Trophoblast cell (in vitro differentiated cells and primary cell): ENCODE data around the gene MYLK.
A peak's percentile ranks its signal among the peaks of the same experiment; 100 is the strongest.

ENCODE experiments used
- DNase-seq, 2 donors: peaks; one replicate each; pipeline ENCODE4 v3.0.0-alpha.2; 2016
- H2AFZ ChIP-seq: 2 replicates; pipeline ENCODE4 v1.6.1; 2013; ENCODE audit warnings: low read length, moderate library complexity, mild to moderate bottlenecking; ENCODE audit not compliant: insufficient read depth, poor library complexity
- H2AK5ac ChIP-seq: 2 replicates; pipeline ENCODE4 v1.6.1; 2013; ENCODE audit warnings: mild to moderate bottlenecking, low read length
- H2BK120ac ChIP-seq: 2 replicates; pipeline ENCODE4 v1.6.1; 2013; ENCODE audit warnings: low read length, mild to moderate bottlenecking, moderate library complexity; ENCODE audit not compliant: insufficient read depth, poor library complexity
- H2BK12ac ChIP-seq: 2 replicates; pipeline ENCODE4 v1.6.1; 2013; ENCODE audit warnings: mild to moderate bottlenecking, low read length, moderate library complexity
- H2BK5ac ChIP-seq: 2 replicates; pipeline ENCODE4 v1.6.1; 2013; ENCODE audit warnings: low read length, low read depth, moderate library complexity, mild to moderate bottlenecking; ENCODE audit not compliant: poor library complexity
- H3K14ac ChIP-seq: 2 replicates; pipeline ENCODE4 v1.6.1; 2013; ENCODE audit warnings: mild to moderate bottlenecking, low read length
- H3K18ac ChIP-seq: 2 replicates; pipeline ENCODE4 v1.6.1; 2013; ENCODE audit warnings: mild to moderate bottlenecking, low read length
- H3K23ac ChIP-seq: 2 replicates; pipeline ENCODE4 v1.6.1; 2013; ENCODE audit warnings: low read length
- H3K27ac ChIP-seq: 2 replicates; pipeline ENCODE4 v1.5.1; 2013; ENCODE audit warnings: low read depth, mild to moderate bottlenecking, inconsistent platforms, low read length, moderate library complexity
- H3K27me3 ChIP-seq: 2 replicates; pipeline ENCODE4 v1.6.1; 2013; ENCODE audit warnings: inconsistent platforms, mild to moderate bottlenecking, low read length, moderate library complexity; ENCODE audit not compliant: insufficient read depth
- H3K36me3 ChIP-seq, 2 experiments: 1 replicate in 1 of 2; 2 replicates in 1 of 2; pipeline ENCODE4 v1.6.1; 2013; ENCODE audit warnings: low read length in 2 of 2, mild to moderate bottlenecking in 2 of 2, moderate library complexity in 1 of 2; ENCODE audit not compliant: insufficient read depth in 2 of 2, control insufficient read depth in 1 of 2
- H3K4ac ChIP-seq: 2 replicates; pipeline ENCODE4 v1.6.1; 2013; ENCODE audit warnings: low read depth, mild to moderate bottlenecking, low read length, moderate library complexity
- H3K4me1 ChIP-seq, 2 experiments: 1 replicate in 1 of 2; 2 replicates in 1 of 2; pipeline ENCODE4 v1.6.1; 2013; ENCODE audit warnings: low read length in 2 of 2, mild to moderate bottlenecking in 2 of 2, moderate library complexity in 1 of 2; ENCODE audit not compliant: insufficient read depth in 2 of 2, control insufficient read depth in 1 of 2
- H3K4me2 ChIP-seq: 2 replicates; pipeline ENCODE4 v1.6.1; 2013; ENCODE audit warnings: inconsistent platforms, mild to moderate bottlenecking, low read length, moderate library complexity
- H3K4me3 ChIP-seq: 2 replicates; pipeline ENCODE4 v1.5.1; 2013; ENCODE audit warnings: mild to moderate bottlenecking, low read depth, low read length, inconsistent platforms
- H3K79me1 ChIP-seq: one replicate; pipeline ENCODE4 v1.6.1; 2013; ENCODE audit warnings: low read length
- H3K79me2 ChIP-seq: 2 replicates; pipeline ENCODE4 v1.6.1; 2013; ENCODE audit warnings: low read length, mild to moderate bottlenecking; ENCODE audit not compliant: control insufficient read depth, insufficient read depth, poor library complexity
- H3K9ac ChIP-seq: 2 replicates; pipeline ENCODE4 v1.6.1; 2013; ENCODE audit warnings: mild to moderate bottlenecking, low read length
- H3K9me3 ChIP-seq: 2 replicates; pipeline ENCODE4 v1.6.1; 2013; ENCODE audit warnings: low read depth, mild to moderate bottlenecking, control low read depth, inconsistent platforms, low read length; ENCODE audit not compliant: insufficient read depth
- H4K12ac ChIP-seq: 2 replicates; pipeline ENCODE4 v1.6.1; 2013; ENCODE audit warnings: low read depth, mild to moderate bottlenecking, low read length, moderate library complexity
- H4K8ac ChIP-seq: 2 replicates; pipeline ENCODE4 v1.6.1; 2013; ENCODE audit warnings: low read depth, mild to moderate bottlenecking, low read length, moderate library complexity
- H4K91ac ChIP-seq: one replicate; pipeline ENCODE4 v1.6.1; 2013; ENCODE audit warnings: low read depth, mild to moderate bottlenecking, low read length, moderate library complexity
- WGBS: extraction: QIAGEN DNeasy Blood & Tissue Kit; methylation state at CpG from one replicate; pipeline ENCODE4 v1.1.7; 2013; ENCODE audit warnings: missing lambda C conversion rate; ENCODE audit not compliant: insufficient read length, insufficient coverage; ENCODE audit errors: extremely low coverage; 5-methylcytosine and 5-hydroxymethylcytosine counted together

Gene MYLK

GRCh38 chr3:123656274-123656673 lies 227.9 kb downstream of the MYLK start:
- Histone ChIP-seq H3K14ac (no peak overlapping the region), H2AFZ (no peak overlapping the region), H3K9ac (no peak overlapping the region), H3K4me2 (no peak overlapping the region), H3K4me1 (peaks cover 3 to 11% of the 10 kb centered on the region in 2 experiments), H2BK120ac (no peak overlapping the region), H4K12ac (no peak overlapping the region), H3K4me3 (no peak overlapping the region), H3K79me1 (peaks cover 3% of the 10 kb centered on the region), H3K36me3 (peaks cover 12 to 20% of the 10 kb centered on the region in 2 experiments), H3K27me3 (no peaks in the 10 kb centered on the region), H3K18ac (no peak overlapping the region), H2AK5ac (no peak overlapping the region), H3K4ac (no peak overlapping the region), H3K27ac (no peak overlapping the region), H3K9me3 (no peaks in the 10 kb centered on the region), H3K79me2 (peaks cover 2% of the 10 kb centered on the region), H3K23ac (no peak overlapping the region), H4K91ac (no peak overlapping the region), H4K8ac (no peak overlapping the region), H2BK5ac (no peak overlapping the region), H2BK12ac (no peak overlapping the region)
- WGBS, result no CpG with 5 or more reads among the region's 3 CpGs
- no peak for DNase-seq

GRCh38 chr3:123655400-123655799 lies 228.7 kb downstream of the MYLK start:
- Histone ChIP-seq H2AFZ (no peak overlapping the region), H2BK5ac (no peak overlapping the region), H3K4me1 (peaks cover 3 to 11% of the 10 kb centered on the region in 2 experiments), H3K79me1 (peaks cover 3% of the 10 kb centered on the region), H3K36me3 (peaks cover 12 to 21% of the 10 kb centered on the region in 2 experiments), H2AK5ac (no peak overlapping the region), H3K27ac (no peak overlapping the region), H4K8ac (no peak overlapping the region), H4K12ac (no peak overlapping the region), H3K14ac (no peak overlapping the region), H3K9me3 (no peaks in the 10 kb centered on the region), H3K18ac (no peak overlapping the region), H3K4ac (no peak overlapping the region), H3K27me3 (no peaks in the 10 kb centered on the region), H2BK120ac (no peak overlapping the region), H2BK12ac (no peak overlapping the region), H3K79me2 (peaks cover 2% of the 10 kb centered on the region), H4K91ac (no peak overlapping the region), H3K23ac (no peak overlapping the region), H3K9ac (no peak overlapping the region), H3K4me2 (no peak overlapping the region), H3K4me3 (no peak overlapping the region)
- no peak for DNase-seq
- WGBS, result no CpG with 5 or more reads among the region's 2 CpGs

- Histone ChIP-seq H3K4ac (no peak overlapping the region), H3K9me3 (no peaks in the 10 kb centered on the region), H3K79me1 (peaks cover 3% of the 10 kb centered on the region), H3K36me3 (peaks cover 21 to 26% of the 10 kb centered on the region in 2 experiments), H3K4me2 (no peak overlapping the region), H2BK12ac (peak overlapping the region; percentile 37), H3K14ac (peak overlapping the region; percentile 9), H3K4me3 (no peak overlapping the region), H3K27ac (peak overlapping the region; percentile 26), H4K8ac (peak overlapping the region; percentile 52), H3K23ac (no peak overlapping the region), H2AFZ (no peak overlapping the region), H2BK120ac (peak overlapping the region; percentile 8), H3K18ac (peak overlapping the region; percentile 2), H3K4me1 (peaks cover 5 to 14% of the 10 kb centered on the region in 2 experiments), H4K91ac (peak overlapping the region; percentile 57), H3K9ac (no peak overlapping the region), H2BK5ac (peak overlapping the region; percentile 8), H4K12ac (no peak overlapping the region), H2AK5ac (peak overlapping the region; percentile 63), H3K79me2 (peaks cover 2% of the 10 kb centered on the region), H3K27me3 (no peaks in the 10 kb centered on the region)
- no CpG with 5 or more reads among the region's 5 CpGs for WGBS
- DNase-seq, result no peak
These were observed 230.9 kb downstream of the MYLK start for GRCh38 chr3:123653221-123653682.

- H2AK5ac ChIP-seq, result peak overlapping the region; percentile 63
- H3K9ac ChIP-seq, result no peak overlapping the region
- H4K8ac ChIP-seq, result peak overlapping the region; percentile 11
- peaks cover 3% of the 10 kb centered on the region for H3K79me1 ChIP-seq
- H3K4me1 ChIP-seq, result peaks cover 5 to 14% of the 10 kb centered on the region in 2 experiments
- H2BK12ac ChIP-seq, result peak overlapping the region; percentile 35
- H3K36me3 ChIP-seq, result peaks cover 26 to 32% of the 10 kb centered on the region in 2 experiments
- H3K9me3 ChIP-seq, result no peaks in the 10 kb centered on the region
- no peak overlapping the region for H3K23ac ChIP-seq
- H3K27ac ChIP-seq, result no peak overlapping the region
- H4K91ac ChIP-seq, result peak overlapping the region; percentile 57
- H2BK120ac ChIP-seq, result peak overlapping the region; percentile 8
- no peak overlapping the region for H3K4me2 ChIP-seq
- DNase-seq, result peak; percentile 55 to 82
- no CpG with 5 or more reads among the region's 9 CpGs for WGBS
- peaks cover 2% of the 10 kb centered on the region for H3K79me2 ChIP-seq
- H3K4me3 ChIP-seq, result no peak overlapping the region
- peak overlapping the region; percentile 27 for H2AFZ ChIP-seq
- H3K4ac ChIP-seq, result no peak overlapping the region
- no peaks in the 10 kb centered on the region for H3K27me3 ChIP-seq
- H3K14ac ChIP-seq, result peak overlapping the region; percentile 61
- peak overlapping the region; percentile 2 for H3K18ac ChIP-seq
- H2BK5ac ChIP-seq, result peak overlapping the region; percentile 5
- H4K12ac ChIP-seq, result no peak overlapping the region
These were observed 231.7 kb downstream of the MYLK start for GRCh38 chr3:123652342-123652984.
